ENCODE measurements around the gene HAS3. TPM values are rescaled to one million over a fixed set of nuclear protein-coding genes. Genes with fewer than 3 reads are reported as not detected.

The HAS3 gene
- total RNA-seq, 4 donors from 2014 or later = 0.42 to 7.1 (median 2.1) TPM

DNA sequence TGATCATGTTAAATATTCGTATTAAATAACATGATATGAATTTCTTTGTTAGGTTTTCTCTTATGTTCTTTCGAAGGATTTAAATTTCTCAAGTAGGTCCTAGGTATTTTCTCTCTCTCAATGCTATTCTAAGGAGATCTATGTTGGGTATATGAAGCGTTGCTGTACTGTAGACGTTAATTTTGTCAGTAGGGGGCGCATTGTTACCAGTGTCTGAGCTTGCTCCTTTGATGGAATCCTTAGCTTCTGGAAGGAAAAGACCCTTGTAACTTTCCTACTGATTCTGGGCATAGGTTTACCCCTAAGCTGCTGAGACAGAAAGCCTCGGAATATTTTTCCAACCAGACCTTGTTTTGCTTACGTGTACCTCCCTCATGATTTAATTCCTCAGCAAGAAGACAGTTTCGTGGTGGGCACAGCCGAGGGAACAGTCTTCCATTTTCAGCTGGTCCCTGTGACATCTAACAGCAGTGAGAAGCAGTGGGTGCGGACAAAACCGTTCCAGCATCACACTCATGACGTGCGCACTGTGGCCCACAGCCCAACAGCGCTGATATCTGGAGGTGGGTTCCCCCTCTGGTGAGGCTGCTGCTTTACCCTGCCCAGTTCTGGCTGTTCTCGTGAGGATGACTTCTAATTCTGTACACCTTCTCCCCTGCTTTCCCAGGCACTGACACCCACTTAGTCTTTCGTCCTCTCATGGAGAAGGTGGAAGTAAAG lies 44.9 kb downstream of the HAS3 start:
- no peaks in the 10 kb centered on the region for H3K27me3 ChIP-seq
- H3K36me3 ChIP-seq = peaks cover 0 to 89% (median 3%) of the 10 kb centered on the region in 3 donors
- WGBS, 2 donors = 52 to 61% methylated on average over 16 of the region's 16 CpGs
- no peak overlapping the region for H3K27ac ChIP-seq
- H3K4me1 ChIP-seq = peaks cover 0 to 4% (median 0%) of the 10 kb centered on the region in 4 donors
- no peaks in the 10 kb centered on the region for H3K9me3 ChIP-seq
- no peak overlapping the region for H3K4me3 ChIP-seq
- TF ChIP-seq POLR2A (IDR thresholded peaks at IDR 0.05) = no peak
- TF ChIP-seq EP300 (IDR thresholded peaks at IDR 0.05) = peak in 1 of 2 donors; percentile 14
- TF ChIP-seq, protein P1, sequence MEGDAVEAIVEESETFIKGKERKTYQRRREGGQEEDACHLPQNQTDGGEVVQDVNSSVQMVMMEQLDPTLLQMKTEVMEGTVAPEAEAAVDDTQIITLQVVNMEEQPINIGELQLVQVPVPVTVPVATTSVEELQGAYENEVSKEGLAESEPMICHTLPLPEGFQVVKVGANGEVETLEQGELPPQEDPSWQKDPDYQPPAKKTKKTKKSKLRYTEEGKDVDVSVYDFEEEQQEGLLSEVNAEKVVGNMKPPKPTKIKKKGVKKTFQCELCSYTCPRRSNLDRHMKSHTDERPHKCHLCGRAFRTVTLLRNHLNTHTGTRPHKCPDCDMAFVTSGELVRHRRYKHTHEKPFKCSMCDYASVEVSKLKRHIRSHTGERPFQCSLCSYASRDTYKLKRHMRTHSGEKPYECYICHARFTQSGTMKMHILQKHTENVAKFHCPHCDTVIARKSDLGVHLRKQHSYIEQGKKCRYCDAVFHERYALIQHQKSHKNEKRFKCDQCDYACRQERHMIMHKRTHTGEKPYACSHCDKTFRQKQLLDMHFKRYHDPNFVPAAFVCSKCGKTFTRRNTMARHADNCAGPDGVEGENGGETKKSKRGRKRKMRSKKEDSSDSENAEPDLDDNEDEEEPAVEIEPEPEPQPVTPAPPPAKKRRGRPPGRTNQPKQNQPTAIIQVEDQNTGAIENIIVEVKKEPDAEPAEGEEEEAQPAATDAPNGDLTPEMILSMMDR (IDR thresholded peaks at IDR 0.05) = peak; percentile 68 to 87 (median 79)
- peak in 1 of 2 donors; percentile 94 for DNase-seq (ENCODE audit: low spot score in 2 of 2)

DNA sequence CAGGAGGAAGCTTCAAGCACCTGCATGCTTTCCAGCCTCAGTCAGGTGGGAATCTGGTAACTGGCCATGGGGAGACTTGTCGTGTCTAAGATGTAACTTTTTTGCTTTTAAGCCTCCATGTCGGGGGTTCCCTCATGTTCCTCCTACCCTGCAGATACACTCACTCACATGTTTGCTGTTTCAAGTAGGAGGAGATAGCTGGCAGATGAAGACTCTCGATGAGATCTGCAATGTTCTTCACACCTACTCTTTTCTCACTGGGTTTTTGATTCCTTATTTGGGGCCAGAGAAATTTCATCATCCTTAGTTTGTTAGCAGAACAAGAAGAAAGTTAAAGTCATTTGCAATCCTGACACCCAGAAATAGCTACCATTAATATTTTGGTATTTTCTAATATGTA lies 51.7 kb downstream of the HAS3 start:
- peaks cover 3 to 97% (median 9%) of the 10 kb centered on the region in 3 donors for H3K36me3 ChIP-seq
- no peaks in the 10 kb centered on the region for H3K27me3 ChIP-seq
- no peak overlapping the region for H3K4me3 ChIP-seq
- TF ChIP-seq, protein P1 (IDR thresholded peaks at IDR 0.05) = no peak
- TF ChIP-seq POLR2A (IDR thresholded peaks at IDR 0.05) = no peak
- no peak for TF ChIP-seq EP300 (IDR thresholded peaks at IDR 0.05)
- no peaks in the 10 kb centered on the region for H3K4me1 ChIP-seq
- no peaks in the 10 kb centered on the region for H3K9me3 ChIP-seq
- no peak for DNase-seq (ENCODE audit: low spot score in 2 of 2)
- H3K27ac ChIP-seq = no peak overlapping the region
- WGBS, 2 donors = 76 to 82% methylated on average over 3 of the region's 3 CpGs

- WGBS, 2 donors = 88 to 90% methylated on average over 1 of the region's 1 CpG
- Histone ChIP-seq H3K27me3 (no peaks in the 10 kb centered on the region), H3K4me3 (no peak overlapping the region), H3K27ac (no peak overlapping the region), H3K9me3 (no peaks in the 10 kb centered on the region), H3K36me3 (peaks cover 3 to 97% (median 9%) of the 10 kb centered on the region in 3 donors), H3K4me1 (no peaks in the 10 kb centered on the region)
- no peak for TF ChIP-seq POLR2A (IDR thresholded peaks at IDR 0.05)
- no peak for TF ChIP-seq EP300 (IDR thresholded peaks at IDR 0.05)
- TF ChIP-seq, protein P1 (IDR thresholded peaks at IDR 0.05) = no peak
- DNase-seq (ENCODE audit: low spot score in 2 of 2) = no peak
Measured at GRCh38 chr16:69160192-69160591, 54.7 kb downstream of the HAS3 start.

- no peak for TF ChIP-seq EP300 (IDR thresholded peaks at IDR 0.05)
- TF ChIP-seq, protein P1 (IDR thresholded peaks at IDR 0.05) = no peak
- no peak for TF ChIP-seq POLR2A (IDR thresholded peaks at IDR 0.05)
- Histone ChIP-seq H3K27ac (no peak overlapping the region), H3K4me3 (no peak overlapping the region), H3K9me3 (no peaks in the 10 kb centered on the region), H3K4me1 (peaks cover 0 to 7% (median 0%) of the 10 kb centered on the region in 4 donors), H3K27me3 (no peaks in the 10 kb centered on the region), H3K36me3 (peaks cover 0 to 88% (median 3%) of the 10 kb centered on the region in 3 donors)
- 87 to 91% methylated on average over 6 of the region's 6 CpGs for WGBS, 2 donors
- DNase-seq (ENCODE audit: low spot score in 2 of 2) = no peak
Measured at GRCh38 chr16:69165584-69165983, 60.1 kb downstream of the HAS3 start.

DNA sequence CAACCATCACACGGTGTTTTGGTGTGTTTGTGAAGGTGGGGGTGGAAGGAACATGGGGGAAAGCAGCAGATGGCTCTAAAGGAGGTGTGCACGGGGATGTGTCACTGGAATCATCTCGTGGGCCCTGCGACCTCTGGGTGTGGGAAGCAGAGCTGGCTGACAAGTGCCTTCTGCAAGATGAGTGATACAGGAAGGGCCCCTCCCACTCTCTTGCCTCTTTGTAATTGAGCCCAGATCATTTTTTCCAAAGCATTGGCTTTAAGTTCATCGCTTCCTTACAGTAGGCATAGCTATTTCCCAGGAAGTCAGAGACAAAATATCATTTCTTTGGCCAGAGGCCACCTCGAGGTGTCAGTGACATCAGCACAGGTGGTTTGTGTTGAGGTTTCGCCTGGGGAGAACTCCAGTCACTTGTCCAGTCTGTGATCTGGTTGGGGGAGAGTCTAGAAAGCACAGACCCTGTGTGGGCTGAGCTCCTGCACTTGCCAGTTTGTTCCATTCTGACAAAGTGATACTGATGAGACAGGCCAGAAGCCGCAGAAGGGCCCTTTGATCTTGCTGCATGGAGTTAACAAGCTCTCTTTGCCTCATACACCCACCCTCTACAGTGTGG lies 60.9 kb downstream of the HAS3 start:
- no peak overlapping the region for H3K4me3 ChIP-seq

More for the DNA sequence above, 60.9 kb downstream of the HAS3 start:
- Histone ChIP-seq H3K27me3 (no peaks in the 10 kb centered on the region), H3K27ac (no peak overlapping the region), H3K4me1 (peaks cover 0 to 13% (median 3%) of the 10 kb centered on the region in 4 donors), H3K36me3 (peaks cover 0 to 80% (median 0%) of the 10 kb centered on the region in 3 donors), H3K9me3 (no peaks in the 10 kb centered on the region)
- DNase-seq (ENCODE audit: low spot score in 2 of 2) = no peak
- WGBS, 2 donors = 60 to 61% methylated on average over 8 of the region's 8 CpGs
- TF ChIP-seq, protein P1 (IDR thresholded peaks at IDR 0.05) = no peak
- TF ChIP-seq POLR2A (IDR thresholded peaks at IDR 0.05) = no peak
- TF ChIP-seq EP300 (IDR thresholded peaks at IDR 0.05) = no peak
